ENCODE measurements around the gene RNF213.
"Not testable (repeated sequence)": the region's sequence is repeated elsewhere in the genome, so short reads cannot be mapped to it uniquely, and the experiment has no call there.

RNF213 gene

DNA sequence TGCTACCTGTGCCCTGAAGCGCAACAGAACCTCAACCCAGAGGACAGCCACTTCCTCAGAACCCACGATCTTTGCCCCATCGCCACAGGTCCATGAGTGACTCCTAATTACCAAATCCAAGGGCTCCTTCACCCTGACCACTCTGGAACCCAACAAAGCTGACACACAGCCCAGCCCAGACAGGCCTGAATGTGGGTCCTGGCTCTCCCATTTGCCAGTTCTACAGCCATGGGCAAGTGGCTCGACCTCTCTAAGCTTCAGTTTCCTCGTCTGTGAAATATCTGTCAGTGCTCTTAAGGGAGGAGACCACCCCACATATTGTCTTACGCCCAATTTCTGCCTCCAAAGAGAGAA lies 136.4 kb downstream of the RNF213 start:
- TF ChIP-seq, protein P1, sequence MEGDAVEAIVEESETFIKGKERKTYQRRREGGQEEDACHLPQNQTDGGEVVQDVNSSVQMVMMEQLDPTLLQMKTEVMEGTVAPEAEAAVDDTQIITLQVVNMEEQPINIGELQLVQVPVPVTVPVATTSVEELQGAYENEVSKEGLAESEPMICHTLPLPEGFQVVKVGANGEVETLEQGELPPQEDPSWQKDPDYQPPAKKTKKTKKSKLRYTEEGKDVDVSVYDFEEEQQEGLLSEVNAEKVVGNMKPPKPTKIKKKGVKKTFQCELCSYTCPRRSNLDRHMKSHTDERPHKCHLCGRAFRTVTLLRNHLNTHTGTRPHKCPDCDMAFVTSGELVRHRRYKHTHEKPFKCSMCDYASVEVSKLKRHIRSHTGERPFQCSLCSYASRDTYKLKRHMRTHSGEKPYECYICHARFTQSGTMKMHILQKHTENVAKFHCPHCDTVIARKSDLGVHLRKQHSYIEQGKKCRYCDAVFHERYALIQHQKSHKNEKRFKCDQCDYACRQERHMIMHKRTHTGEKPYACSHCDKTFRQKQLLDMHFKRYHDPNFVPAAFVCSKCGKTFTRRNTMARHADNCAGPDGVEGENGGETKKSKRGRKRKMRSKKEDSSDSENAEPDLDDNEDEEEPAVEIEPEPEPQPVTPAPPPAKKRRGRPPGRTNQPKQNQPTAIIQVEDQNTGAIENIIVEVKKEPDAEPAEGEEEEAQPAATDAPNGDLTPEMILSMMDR (IDR thresholded peaks at IDR 0.05; ENCODE audit: extremely low read depth, missing control alignments) = no peak
- DNase-seq (ENCODE audit: low spot score) = no peak

DNA sequence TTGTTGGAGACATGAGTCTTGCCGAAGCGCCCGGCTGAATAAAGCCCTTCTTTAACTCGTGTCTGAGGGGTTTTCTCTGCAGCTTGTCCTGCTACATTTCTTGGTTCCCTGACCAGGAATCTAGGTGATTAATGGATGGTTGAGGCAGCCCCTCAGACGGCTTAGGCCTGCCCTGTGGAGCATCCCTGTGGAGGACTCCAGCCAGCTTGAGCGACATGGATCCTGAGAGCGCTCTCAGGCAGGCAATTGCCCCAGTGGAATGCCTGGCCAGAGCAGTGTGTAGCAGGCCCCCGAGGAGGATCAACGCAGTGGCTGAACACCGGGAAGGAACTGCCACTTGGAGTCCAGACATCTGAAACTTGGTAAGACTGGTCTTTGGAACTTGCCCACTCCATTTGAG lies 137.0 kb downstream of the RNF213 start:
- no peak for DNase-seq (ENCODE audit: low spot score)
- TF ChIP-seq, protein P1 (IDR thresholded peaks at IDR 0.05; ENCODE audit: extremely low read depth, missing control alignments) = no peak

DNA sequence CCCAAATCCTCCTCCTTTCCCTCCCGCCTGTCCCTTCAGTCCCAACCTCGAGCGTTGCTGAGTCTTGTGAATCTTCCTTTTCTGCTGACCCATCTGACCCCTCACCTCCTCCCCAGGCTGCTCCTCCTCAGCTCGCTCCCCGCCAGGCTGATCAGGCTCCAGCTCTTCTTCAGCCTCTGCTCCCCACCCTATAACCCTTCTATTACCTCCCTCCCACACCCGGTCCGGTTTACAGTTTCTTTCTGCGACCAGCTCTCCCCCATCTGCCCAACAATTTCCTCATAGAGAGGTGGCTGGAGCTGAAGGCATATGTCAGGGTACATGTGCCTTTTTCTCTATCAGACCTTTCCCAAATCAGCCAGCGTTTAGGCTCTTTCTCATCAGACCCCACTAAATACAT lies 140.4 kb downstream of the RNF213 start:
- DNase-seq (ENCODE audit: low spot score) = not testable (repeated sequence)

DNA sequence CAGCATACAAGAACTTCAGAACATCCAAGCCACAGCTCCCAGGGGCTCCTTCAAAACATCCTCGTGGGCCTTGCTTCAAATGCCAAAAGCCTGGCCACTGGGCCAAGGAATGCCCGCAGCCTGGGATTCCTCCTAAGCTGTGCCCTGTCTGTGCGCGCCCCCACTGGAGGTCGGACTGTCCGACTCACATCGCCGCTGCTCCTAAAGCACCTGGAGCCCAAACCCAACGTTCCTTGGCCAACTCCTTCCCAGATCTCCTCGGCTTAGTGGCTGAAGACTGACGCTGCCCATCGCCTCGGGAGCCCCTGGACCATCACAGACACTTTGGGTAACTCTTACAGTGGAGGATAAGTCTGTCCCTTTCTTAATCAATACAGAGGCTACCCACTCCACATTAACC lies 141.4 kb downstream of the RNF213 start:
- not testable (repeated sequence) for DNase-seq (ENCODE audit: low spot score)

DNA sequence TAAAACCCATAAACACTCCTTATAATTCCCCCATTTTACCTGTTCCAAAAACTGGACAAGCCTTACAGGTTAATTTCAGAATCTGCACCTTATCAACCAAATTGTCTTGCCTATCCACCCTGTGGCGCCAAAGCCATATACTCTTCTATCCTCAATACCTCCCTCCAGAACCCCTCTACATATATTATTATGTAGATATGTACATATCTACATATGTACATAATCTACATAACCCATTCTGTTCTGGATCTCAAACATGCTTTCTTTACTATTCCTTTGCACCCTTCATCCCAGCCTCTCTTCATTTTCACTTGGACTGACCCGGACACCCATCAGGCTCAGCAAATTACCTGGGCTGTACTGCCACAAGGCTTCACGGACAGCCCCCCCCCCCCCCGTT lies 142.3 kb downstream of the RNF213 start:
- TF ChIP-seq, protein P1 (IDR thresholded peaks at IDR 0.05; ENCODE audit: extremely low read depth, missing control alignments) = no peak
- no peak for DNase-seq (ENCODE audit: low spot score)

DNA sequence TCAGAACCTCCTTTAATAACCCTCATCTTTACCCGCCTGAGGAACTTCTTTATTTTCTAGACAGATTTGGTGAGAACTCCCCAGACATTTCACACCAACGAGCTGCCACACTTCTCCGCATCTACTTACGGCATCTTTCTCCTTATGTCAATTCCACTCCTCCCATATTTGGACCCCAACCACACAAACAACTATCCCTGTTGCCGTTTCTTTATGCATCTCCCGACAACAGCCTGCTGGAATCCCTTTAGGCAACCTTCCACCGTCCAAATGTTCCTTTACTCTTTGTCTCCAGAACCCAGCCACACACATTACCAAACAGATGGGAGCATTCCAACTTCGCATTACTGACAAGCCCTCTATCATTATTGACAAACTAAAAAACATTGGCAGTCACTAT lies 145.5 kb downstream of the RNF213 start:
- TF ChIP-seq, protein P1 (IDR thresholded peaks at IDR 0.05; ENCODE audit: extremely low read depth, missing control alignments) = no peak
- DNase-seq (ENCODE audit: low spot score) = no peak

DNA sequence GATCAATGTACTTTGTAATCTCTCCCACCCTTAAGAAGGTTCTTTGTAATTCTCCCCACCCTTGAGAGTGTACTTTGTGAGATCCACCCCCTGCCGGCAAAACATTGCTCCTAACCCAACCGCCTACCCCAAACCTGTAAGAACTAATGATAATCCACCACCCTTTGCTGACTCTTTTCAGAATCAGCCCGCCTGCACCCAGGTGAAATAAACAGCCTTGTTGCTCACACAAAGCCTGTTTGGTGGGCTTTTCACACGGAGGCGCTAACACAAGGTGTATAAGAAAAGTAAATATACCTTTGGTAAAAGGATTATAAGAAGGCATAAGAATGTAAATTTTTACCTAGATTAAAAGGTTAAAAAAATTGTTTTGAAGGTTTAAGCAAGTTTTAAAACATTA lies 147.3 kb downstream of the RNF213 start:
- not testable (repeated sequence) for DNase-seq (ENCODE audit: low spot score)

DNA sequence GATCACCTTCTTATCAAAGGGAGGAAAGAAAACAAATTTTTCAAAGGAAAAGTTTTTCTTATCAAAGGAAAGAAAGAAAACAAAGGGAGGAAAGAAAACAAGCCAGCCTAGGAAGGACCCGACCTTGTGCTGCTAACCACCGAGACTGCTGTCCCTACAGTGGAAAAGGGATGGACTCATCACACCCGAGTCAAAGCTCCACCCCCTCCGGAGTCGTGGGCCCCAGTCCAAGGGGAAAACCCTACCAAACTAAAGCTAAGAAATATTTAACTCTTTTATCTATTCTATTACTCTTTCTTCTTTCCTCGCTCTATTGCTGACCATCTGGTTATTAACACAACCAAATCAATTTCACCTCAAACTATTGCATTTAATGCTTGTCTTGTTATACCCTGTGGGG lies 148.2 kb downstream of the RNF213 start:
- DNase-seq (ENCODE audit: low spot score) = no peak

DNA sequence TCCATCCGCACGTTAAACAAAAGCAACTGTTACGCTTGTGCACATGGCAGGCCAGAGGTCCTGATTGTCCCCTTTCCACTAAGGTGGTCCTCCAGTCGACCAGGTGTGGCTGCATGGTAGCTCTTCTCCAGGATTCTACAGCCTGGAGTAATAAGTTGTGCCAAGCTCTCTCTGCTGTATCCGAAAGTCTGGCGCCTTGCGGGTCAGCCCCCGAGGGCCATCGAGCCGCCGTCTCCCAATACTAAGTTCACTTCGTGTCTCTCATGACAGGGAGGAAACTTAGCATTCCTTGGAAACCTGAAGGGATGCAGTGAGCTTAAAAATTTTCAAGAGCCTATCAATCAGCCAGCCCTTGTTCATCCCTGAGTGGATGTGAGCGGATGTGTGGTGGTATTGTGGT lies 149.0 kb downstream of the RNF213 start:
- no peak for DNase-seq (ENCODE audit: low spot score)
- TF ChIP-seq, protein P1 (IDR thresholded peaks at IDR 0.05; ENCODE audit: extremely low read depth, missing control alignments) = no peak

More for the DNA sequence above, 148.2 kb downstream of the RNF213 start:
- TF ChIP-seq, protein P1 (IDR thresholded peaks at IDR 0.05; ENCODE audit: extremely low read depth, missing control alignments) = no peak

DNA sequence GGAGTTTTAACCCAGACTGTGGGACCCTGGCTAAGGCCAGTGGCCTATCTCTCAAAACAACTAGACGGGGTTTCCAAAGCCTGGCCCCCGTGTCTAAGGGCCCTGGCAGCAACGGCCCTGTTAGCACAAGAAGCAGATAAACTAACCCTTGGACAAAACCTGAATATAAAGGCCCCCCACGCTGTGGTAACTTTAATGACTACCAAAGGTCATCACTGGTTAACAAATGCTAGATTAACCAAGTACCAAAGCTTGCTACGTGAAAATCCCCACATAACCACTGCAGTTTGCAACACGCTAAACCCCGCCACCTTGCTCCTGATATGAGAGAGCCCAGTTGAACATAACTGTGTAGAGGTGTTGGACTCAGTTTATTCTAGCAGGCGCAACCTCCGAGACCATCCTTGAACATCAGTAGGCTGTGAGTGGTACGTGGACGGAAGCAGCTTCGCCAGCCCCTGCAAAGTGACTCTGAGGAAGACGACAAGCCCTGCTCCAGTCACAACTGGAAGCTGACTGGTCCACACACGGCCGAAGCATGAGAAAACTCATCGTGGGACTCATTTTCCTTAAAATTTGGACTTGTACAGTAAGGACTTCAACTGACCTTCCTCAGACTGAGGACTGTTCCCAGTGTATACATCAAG lies 149.9 kb downstream of the RNF213 start:
- not testable (repeated sequence) for DNase-seq (ENCODE audit: low spot score)

Data from GM20000 (cell line).